NCI-H1436 (cell line): ENCODE data around the gene MPP1.

Source experiments
- DNase-seq: peaks from one replicate; lab custom pipeline; 2025; lab: John Stamatoyannopoulos, UW

MPP1 gene

DNA sequence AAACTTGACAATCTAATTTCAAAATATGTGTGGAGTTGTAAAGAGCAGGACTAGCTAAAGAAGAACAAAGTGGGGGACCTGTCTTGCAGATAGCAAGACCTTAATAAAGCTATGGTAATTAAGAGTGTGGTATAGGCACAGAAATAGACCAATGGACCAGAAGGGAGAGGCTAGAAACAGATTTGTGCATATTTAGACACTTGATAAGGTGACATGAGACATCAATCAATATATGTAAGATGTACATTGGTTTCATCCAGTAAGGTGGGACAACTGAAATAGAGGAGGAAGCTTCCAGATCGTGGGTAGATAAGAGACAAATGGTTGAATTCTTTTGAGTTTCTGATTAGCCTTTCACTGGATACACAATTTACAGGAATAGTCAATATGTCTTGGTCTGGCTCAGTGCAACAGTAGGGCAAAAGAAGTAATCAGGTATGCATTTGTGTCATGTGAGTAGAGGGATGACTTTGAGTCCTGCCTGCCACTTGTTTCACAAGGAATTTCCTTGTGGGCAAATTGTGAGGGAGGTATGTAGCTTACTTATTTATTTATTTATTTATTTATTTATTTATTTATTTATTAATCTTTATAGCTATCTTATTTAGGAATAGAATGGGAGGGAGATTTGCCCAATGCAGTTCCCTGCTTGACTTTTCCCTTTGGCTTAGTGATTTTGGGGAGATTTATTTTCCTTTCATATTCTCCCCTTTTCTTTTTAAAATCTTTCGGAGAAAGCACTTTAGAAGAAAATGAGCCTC is 7.2 kb upstream of the MPP1 start:
- DNase-seq, result no peak

DNA sequence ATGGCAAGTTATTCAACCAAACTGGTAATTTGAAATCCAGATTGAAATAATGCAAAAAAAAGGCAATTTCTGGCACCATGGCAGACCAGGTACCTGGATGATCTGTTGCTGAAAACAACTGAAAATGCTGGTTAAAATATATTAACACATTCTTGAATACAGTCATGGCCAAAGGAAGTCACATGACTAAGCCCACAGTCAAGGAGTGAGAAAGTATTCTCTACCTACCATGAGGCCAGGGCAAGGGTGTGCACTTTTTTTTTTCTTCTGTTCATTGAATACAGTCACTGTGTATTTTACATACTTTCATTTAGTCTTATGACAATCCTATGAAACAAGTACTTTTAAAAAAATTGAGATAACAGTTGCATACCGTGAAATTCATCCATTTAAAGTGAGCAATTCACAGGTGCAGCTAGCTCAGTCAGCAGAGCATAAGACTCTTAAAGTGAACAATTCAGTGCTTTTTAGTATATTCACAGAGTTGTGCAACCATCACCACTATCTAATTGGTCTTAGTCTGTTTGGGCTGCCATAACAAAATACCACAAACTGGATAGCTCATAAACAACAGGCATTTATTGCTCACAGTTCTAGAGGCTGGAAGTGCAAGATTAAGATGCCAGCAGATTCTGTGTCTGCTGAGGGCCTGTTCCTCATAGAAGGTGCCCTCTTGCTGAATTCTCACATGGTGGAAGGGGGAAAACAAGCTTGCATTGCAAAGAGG is 4.8 kb upstream of the MPP1 start:
- no peak for DNase-seq

DNA sequence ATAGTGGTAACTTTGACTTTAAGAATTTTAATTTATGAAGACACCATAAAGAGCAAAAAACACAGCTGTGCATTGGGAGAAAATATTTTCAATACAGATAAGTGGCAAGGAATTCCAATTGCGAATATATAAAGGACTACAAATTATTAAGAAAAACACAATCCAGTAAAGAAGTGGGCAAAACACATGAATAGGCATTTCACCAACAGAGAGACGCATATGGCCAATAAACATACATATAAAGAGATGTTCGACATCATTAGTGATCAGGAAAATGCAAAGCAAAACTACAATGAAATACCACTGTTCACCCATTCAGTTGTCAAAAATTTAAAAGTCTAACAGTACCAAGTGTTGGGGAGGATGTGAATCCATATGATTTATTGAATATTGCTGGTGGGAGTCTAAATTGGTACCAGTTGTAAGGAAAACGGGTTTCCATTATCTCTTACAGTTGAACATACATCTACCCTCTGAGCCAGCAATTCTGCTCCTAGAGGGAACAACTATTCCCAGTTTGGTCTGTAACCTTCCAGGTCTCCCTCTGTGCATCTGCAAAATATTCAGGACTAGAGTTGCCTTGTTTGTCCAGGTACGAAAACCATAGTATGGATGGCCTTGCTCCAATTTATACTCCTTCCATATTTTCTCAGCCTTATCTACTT is 1.7 kb upstream of the MPP1 start:
- no peak for DNase-seq

DNA sequence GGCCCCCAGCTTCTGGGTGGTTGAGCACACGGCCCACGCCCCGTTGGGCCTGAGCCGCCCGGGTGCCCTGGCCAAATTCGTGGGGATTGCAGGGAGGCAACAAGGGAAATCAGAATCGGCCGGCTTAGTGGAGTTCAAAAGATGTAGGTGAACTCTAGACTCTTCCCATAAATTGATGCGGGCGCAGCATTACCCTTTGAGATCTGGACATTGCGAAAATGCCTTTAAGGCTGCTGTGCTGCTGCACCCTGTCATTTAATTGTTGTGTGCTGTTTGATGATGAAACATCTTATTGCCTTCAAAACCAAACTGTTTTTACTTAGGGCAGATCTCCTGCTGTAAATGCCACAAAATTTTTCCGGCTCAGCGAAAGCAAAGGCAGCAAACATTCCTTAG is 409 bp upstream of the MPP1 start:
- DNase-seq, result no peak

DNA sequence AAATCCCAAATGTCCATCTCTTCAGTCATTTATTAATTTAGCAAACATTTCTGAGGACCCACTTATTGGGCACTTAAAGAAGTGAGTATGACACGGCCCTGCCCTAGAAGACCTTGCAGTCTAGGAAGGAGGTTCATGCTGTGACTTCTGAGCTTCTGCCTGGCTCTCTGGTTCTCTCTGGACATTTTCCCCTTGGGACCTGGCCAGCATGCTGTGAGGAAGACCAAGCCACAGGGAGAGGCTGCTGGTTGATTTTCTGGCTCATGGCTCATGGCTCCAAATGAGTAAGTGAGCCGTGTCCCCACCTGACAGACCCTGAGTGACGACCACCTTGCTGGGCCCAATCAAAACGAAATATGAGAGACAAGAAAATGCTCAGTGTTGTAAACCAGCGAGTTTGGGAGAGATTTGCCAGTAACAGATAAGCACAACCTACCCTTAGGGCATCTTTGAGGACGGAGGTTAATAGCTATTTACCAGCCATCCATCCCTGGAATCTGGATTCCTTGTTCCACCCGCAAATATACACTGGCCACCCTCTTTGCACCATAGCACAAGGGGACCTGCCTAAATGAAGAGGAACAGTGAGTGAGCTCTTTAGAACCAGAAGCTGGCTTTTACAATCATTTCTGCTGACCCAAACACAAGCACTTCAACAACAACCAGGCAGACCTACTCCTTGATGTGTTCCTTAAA is 876 bp downstream of the MPP1 start:
- no peak for DNase-seq

DNA sequence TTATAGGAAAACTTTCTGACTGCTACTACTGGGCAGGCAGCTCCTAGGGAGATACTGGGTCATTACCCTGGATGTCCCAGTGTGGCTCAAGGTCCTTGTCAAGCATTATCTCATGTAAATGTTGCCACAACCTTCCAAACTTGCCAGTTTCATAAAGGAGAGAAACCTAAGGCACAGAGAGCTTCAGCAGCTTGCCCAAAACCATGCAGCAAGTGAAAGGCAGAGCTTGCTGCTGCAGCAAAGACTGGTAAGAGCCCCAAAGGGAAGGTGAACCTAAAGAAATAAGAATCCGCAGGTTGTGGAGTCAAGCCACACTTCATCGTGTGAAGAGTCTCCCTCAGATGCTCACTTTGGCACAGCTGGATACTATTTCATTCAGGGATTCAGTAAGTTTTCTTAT is 2.3 kb downstream of the MPP1 start:
- DNase-seq, result no peak

DNA sequence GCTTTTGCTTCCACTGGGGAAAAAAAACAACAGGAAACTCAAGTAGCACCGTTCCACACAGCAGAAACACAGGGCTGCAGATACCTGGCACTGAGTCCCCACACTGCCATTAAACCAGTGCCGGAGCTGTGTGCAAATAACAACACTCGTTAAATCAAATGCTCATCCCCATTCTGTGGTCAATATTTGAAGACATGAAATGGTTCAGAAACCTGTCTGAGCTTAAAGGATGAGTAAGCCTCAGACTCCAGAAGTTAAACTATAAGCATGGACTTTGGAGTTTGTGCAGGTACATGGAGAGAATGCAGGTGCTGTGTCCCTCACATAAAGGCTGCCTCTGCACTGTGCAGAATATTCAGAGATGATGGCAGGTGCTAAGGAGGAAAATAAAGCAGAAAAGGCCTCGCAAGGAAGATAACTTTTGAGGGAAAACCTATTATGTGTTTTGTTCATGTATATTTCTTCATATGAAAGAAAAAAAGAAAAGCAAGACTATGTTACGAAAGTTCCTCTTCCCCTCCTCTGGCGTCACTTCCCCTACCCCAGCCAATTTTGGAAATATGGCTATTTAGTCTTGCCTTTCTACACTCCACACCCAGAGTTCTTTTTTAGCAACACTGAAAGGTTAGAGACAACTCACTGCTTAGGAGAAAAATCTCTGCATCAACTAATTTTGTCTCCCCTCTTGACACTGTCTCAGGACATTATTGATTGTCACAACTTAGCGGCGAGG is 4.6 kb downstream of the MPP1 start:
- DNase-seq, result no peak

DNA sequence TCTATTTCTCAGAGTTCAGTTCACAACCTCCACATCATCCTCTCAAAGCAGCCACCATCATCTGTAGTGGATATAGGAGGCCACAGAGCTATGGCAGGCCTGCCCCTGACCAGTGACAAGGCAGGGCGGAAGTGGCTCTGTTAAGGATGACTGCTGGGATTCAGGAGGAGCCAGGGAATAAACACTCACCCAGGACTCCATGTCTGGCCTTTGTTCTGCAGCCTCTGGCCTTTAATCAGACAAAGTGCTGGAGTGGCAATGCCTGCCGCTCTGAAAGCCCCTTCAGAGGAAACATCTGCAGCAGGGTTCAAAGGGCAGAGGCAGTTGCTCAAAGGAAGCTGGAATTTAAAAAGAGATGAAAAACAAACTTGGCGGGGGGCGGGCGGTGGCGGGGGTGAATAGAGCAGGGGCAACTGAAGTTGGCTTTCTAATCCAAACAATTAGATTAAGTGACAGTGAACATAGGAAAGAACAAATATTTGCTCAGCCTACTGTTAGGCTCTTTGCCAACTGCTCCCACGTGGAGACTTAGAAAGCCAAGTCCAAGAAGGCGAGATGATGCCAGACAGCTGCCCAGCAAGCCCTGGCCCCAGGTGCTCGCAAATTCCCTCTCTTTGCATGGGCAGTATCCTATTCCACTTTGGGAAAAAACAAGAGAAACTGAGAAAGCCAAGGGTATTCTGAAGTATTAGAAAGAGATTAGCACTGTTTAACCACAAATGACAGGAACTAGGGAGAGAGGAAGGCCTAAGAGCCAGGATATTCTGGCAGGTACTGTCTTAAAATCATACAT is 5.5 kb downstream of the MPP1 start:
- DNase-seq, result peak; percentile 77

DNA sequence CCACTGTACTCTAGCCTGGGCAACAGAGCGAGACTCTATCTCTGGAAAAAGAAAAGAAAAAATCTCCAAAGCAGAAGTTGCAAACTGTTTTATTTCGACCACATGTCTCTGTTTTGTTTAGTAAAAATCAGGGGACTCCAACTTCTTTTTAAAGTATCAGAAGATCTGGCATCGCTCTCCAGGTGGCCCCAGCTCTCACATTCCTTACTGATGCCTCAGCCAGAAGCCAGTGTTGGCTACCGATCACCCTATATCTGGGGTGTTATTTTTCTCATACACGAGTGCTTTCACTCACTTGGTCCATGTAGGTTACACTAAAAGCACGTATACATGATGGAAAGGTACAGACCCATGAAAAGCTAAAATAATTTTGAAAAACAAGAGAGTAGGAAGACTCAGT is 8.3 kb downstream of the MPP1 start:
- DNase-seq, result no peak

DNA sequence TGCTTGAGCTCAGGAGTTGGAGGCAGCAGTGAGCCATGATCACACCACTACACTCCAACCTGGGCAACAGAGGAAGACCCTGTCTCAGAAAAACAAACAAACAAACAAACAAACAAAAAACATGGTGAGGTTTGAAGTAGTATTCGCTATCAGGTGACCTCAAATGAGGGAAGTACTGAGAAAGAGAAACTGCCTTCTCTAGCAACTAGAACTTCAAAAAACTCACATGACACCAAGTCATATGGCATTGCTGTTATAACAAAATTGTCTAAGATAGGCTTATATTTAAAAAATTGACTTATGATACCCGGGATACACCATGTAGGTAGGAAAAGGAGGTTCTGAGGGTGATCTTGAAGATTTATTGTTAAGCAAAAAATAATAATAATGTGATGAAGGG is 10.3 kb downstream of the MPP1 start:
- DNase-seq, result no peak

DNA sequence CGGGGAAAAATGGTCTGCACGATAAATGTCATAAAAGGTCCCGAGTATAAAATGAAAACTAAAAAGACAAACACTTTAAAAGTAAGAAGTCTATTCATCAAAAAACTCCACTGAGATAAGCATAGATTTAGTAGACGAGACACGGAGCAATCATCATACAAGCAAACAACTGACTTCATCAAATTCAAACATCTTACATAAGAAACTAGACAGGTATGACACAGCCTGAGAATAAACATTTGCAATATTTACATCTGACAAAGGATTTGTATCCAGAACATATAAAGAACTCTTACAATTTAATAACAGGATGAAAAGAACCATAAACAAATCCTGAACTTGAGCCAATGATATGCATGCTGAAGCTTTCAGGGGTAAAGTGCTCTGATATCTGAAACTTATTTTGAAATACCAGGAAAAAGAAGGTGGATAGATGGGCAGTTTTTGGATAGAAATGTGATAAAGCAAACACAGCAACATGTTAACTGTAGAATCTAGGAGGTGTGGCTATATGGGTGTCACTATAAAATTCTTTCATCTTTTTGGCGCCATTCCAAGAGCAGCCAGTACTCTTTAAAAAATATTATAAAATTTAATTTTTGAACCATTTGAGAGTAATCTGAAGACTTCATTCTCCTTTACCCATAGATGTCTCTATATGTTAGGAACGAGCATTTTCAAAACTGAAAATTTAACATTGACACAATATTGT is 12.0 kb downstream of the MPP1 start:
- DNase-seq, result no peak

DNA sequence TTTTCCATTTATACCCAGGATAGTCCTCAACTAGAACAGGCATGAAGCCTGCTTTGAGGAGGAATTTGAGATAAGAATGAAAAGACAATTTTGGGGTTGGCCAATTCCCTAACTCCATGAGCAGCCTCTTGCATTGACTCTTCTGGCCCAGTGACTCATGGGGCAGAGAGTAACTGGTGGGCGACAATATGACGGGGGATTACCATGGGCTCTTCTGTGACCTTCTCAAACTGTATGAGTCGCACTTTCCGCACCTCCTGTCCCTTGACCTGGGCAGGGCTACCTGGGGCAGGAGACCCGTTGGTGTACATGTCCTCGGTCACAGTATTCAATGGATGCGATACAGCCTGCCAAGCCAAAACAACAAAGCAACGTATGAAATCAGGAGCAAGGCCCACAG is 13.3 kb downstream of the MPP1 start:
- no peak for DNase-seq

DNA sequence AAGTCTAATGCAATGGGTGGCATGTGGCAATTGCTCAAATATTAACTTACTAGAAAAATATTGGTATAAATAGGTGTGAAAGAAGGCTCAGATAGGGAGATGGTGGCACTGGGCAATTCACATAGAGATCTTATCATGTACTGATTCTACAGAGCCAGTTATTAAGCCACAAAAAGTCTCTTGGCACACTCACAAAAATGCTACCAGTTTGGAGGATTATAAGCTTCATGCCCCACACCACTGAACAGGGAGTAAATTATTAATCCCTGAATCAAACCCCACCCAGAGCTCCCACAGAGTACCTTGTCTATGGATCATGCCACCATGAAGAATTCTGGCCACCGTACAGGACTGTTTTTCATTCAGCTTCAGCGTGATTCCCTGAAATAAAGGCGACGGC is 13.8 kb downstream of the MPP1 start:
- no peak for DNase-seq

DNA sequence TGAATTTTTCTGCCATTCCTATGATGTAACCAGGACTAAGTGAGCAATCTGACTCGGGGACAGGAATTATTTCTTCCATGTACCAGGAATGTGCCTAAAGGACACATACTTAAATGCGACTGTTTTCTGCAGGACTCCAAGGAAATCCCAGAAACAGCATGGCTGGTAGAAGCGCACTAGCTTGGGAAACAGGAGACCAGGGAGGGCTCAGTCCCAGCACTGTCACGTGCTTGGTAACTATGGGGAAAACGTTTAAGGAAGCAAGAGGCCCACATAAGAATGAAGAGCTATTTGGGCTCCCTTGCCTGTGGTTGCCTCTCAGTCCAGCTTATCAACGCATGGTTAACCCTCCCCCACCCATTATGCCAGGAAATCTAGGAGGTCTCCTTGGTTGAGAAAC is 19.6 kb downstream of the MPP1 start:
- no peak for DNase-seq

DNA sequence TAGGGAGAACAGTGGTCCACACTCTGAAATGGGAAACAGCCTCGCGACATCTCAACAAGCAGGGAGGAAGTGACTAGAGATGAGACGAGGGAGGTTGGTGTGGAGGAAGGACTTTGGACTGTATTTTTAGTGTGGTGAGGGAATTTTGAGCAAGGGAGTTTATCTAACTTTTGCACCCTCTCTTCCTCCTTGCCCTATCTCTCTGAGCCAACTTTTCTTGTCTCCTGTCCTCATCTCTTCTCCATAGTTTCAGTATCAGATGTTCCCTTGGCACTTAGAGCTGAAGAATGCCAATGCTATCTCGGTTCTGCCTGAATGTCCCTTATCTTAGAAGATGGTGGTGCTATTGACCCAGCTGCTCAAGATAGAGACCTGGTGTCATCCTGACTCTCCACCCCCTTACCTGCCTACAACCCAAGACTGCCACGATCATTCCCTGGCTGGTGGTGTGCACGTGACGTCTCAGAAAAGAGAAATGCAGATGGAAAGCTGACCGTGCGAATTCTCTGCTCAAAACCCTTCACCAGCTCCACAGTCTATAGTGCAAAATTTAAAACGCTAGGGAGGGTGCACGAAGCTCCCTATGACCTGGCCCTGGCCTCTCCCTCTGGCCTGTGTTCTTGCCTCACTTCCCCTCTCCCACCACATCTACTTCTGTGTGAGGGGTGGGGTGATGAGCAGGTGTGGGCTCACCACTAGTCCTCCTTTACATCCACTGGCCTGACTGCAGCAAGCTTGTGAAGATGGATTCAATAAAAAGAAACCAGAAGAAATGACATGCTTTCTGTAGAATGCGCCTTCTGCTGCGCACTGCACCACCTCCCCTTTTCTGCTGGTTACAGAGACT is 20.9 kb downstream of the MPP1 start:
- DNase-seq, result no peak

DNA sequence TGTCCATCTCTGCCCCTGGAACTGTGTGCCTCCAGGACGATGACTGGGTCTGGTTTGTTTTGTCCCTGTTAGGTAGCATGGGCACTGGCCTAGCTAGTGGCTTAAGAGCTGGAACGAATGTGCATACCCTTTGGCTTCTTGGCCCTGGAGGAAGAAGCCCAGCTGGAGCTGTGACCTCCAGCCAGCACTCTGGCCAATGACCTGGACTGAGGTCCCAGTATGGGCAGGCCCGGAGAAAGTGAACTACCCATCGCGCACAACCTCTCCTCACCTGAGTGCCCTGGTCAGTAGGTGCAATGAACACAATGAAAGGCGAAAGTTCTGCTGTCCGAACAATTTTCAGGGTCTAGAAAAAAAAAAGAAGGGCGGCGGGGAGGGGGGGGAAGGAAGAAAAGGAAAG is 24.3 kb downstream of the MPP1 start:
- no peak for DNase-seq

DNA sequence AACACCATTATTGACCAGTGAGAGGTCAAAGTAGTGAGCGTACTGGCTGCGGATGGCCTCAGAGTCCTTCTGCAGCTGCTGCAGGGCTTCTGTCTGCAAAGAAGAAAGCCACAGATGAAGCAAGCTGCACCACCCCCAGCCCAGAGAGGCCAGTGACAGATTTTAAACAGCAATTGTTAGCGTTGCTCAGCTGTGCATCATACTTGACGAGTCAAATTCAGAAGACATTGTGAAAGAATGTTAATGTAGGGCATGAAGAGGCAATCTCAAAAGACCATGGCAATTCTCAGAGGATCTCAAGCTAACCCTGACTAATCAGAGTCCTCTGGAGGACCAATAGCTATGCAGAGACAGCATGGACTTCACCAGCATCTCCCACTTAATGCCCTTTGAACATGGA is 26.0 kb downstream of the MPP1 start:
- no peak for DNase-seq

DNA sequence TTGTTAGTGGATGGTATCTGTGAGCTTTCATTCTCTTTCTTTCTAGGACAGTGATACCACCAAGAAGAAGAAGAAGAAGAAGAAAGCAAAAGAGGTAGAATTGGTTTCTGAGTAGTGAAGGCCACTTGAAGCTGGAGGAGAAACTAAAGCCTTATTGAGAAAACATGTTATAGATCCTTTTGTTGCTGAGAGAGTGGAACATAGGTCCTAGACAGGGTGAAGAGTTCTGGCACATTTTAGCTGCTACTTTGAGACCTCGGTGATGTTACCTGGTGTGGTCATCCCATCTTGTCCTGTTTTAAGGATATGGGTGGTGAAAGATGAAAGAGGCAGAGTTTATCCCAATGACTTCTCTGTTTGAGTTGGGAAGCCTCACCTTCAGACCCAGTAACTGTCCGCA is 28.5 kb downstream of the MPP1 start:
- no peak for DNase-seq
